GM23338 (cell line): ENCODE results near the gene RTL1. TPM values are rescaled to one million over a fixed set of nuclear protein-coding genes. Genes with fewer than 3 reads are reported as not detected.

ENCODE experiments used
- ATAC-seq: fragments of 200-7000 bp; cut with Tn5 transposase; 3 replicates; pipeline ENCODE4 v1.9.1; 2020
- DNase-seq: peaks from one replicate; pipeline ENCODE4 v3.0.0-alpha.2; 2015; ENCODE audit warnings: low spot score
- H2AFZ ChIP-seq: fragments of 200-600 bp; sonication (generic); 2 replicates; pipeline ENCODE4 v1.8.0; 2016; ENCODE audit warnings: antibody characterized with exemption, mild to moderate bottlenecking, moderate library complexity
- H3F3A ChIP-seq: fragments of 200-600 bp; sonication (generic); replicated peaks from 2 replicates; pipeline ENCODE4 v1.8.0; 2017; ENCODE audit warnings: antibody characterized with exemption, mixed run types, low read depth
- H3K27ac ChIP-seq: fragments of 200-600 bp; sonication (generic); 2 replicates; pipeline ENCODE4 v1.6.1; 2016; ENCODE audit warnings: low read depth
- H3K27me3 ChIP-seq: fragments of 200-600 bp; sonication (generic); 2 replicates; pipeline ENCODE4 v1.8.0; 2016; ENCODE audit warnings: mild to moderate bottlenecking, mixed run types, moderate library complexity; ENCODE audit not compliant: insufficient read depth
- H3K36me3 ChIP-seq: fragments of 200-600 bp; sonication (generic); 2 replicates; pipeline ENCODE4 v1.8.0; 2016; ENCODE audit warnings: mild to moderate bottlenecking; ENCODE audit not compliant: insufficient read depth
- H3K4me1 ChIP-seq: fragments of 200-600 bp; sonication (generic); 2 replicates; pipeline ENCODE4 v1.8.0; 2016; ENCODE audit warnings: mild to moderate bottlenecking, moderate library complexity; ENCODE audit not compliant: insufficient read depth
- H3K4me2 ChIP-seq: fragments of 200-600 bp; sonication (generic); 2 replicates; pipeline ENCODE4 v1.7.1; 2017; ENCODE audit warnings: mixed run types
- H3K4me3 ChIP-seq: fragments of 200-600 bp; sonication (generic); 2 replicates; pipeline ENCODE4 v1.6.1; 2016; ENCODE audit warnings: mixed run types
- H3K79me2 ChIP-seq: fragments of 200-600 bp; sonication (generic); replicated peaks from 2 replicates; pipeline ENCODE4 v1.8.0; 2017; ENCODE audit warnings: mild to moderate bottlenecking; ENCODE audit not compliant: insufficient read depth
- H3K9me2 ChIP-seq: fragments of 200-600 bp; sonication (generic); 2 replicates; pipeline ENCODE4 v1.8.0; 2017; ENCODE audit not compliant: insufficient read depth
- H4K20me1 ChIP-seq: fragments of 200-600 bp; sonication (generic); replicated peaks from 2 replicates; pipeline ENCODE4 v1.8.0; 2017; ENCODE audit warnings: mild to moderate bottlenecking; ENCODE audit not compliant: insufficient read depth
- H3K27ac Mint-ChIP-seq: 2 replicates; pipeline ENCODE4 v1.8.0; 2020; ENCODE audit warnings: inconsistent platforms, mild to moderate bottlenecking, moderate library complexity, mixed read lengths
- H3K27me3 Mint-ChIP-seq: 3 replicates; pipeline ENCODE4 v1.8.0; 2022; ENCODE audit warnings: low read depth, mild to moderate bottlenecking, moderate library complexity, mixed read lengths, inconsistent platforms; ENCODE audit not compliant: insufficient read depth, poor library complexity
- H3K36me3 Mint-ChIP-seq: 3 replicates; pipeline ENCODE4 v1.8.0; 2021; ENCODE audit warnings: low read depth, mild to moderate bottlenecking, inconsistent platforms, moderate library complexity, mixed read lengths
- H3K4me1 Mint-ChIP-seq: 3 replicates; pipeline ENCODE4 v1.8.0; 2020; ENCODE audit warnings: mild to moderate bottlenecking, inconsistent platforms, mixed read lengths
- H3K4me3 Mint-ChIP-seq: 3 replicates; pipeline ENCODE4 v1.8.0; 2021; ENCODE audit warnings: moderate library complexity, mild to moderate bottlenecking, inconsistent platforms, mixed read lengths
- H3K9me3 Mint-ChIP-seq: 3 replicates; pipeline ENCODE4 v1.8.0; 2020; ENCODE audit warnings: moderate library complexity, mild to moderate bottlenecking, inconsistent platforms, mixed read lengths
- CREB1 ChIP-seq: fragments of 250-450 bp; sonication (Bioruptor Pico); IDR thresholded peaks from 2 replicates; pipeline ENCODE4 v1.5.0; 2020; ENCODE audit warnings: low read depth, mild to moderate bottlenecking, moderate library complexity
- CTCF ChIP-seq, 2 experiments: fragments of 200-600 bp in 1 of 2; sonication (generic) in 1 of 2; conservative IDR thresholded peaks; 2 replicates each; pipeline versions ENCODE4 v1.5.1 to v1.6.1; 2016 to 2017; ENCODE audit warnings: antibody characterized with exemption in 2 of 2, low read depth in 2 of 2, mild to moderate bottlenecking in 2 of 2, moderate library complexity in 1 of 2
- ETS1 ChIP-seq: IDR thresholded peaks from 2 replicates; pipeline ENCODE4 v1.6.1; 2016; ENCODE audit warnings: antibody characterized with exemption
- EZH2 ChIP-seq: fragments of 200-600 bp; sonication (generic); IDR thresholded peaks from one replicate; pipeline ENCODE4 v1.8.0; 2017; ENCODE audit warnings: antibody characterized with exemption, mild to moderate bottlenecking, low read depth; ENCODE audit not compliant: unreplicated experiment
- EZH2phosphoT487 ChIP-seq: fragments of 200-600 bp; sonication (generic); IDR thresholded peaks from one replicate; pipeline ENCODE4 v1.8.1; 2018; ENCODE audit warnings: antibody characterized with exemption; ENCODE audit not compliant: unreplicated experiment
- JUNB ChIP-seq: IDR thresholded peaks from one replicate; pipeline ENCODE4 v1.6.1; 2016; ENCODE audit warnings: antibody characterized with exemption; ENCODE audit not compliant: unreplicated experiment
- NANOG ChIP-seq: IDR thresholded peaks from 2 replicates; pipeline ENCODE4 v1.6.1; 2016; ENCODE audit warnings: antibody characterized with exemption, borderline replicate concordance
- POLR2AphosphoS5 ChIP-seq: IDR thresholded peaks from 2 replicates; pipeline ENCODE4 v1.6.1; 2016; ENCODE audit warnings: antibody characterized with exemption, low read depth
- REST ChIP-seq: IDR thresholded peaks from one replicate; pipeline ENCODE4 v1.6.1; 2018; ENCODE audit warnings: antibody characterized with exemption; ENCODE audit not compliant: unreplicated experiment
- STAT1 ChIP-seq: IDR thresholded peaks from one replicate; pipeline ENCODE4 v1.6.1; 2016; ENCODE audit warnings: antibody characterized with exemption; ENCODE audit not compliant: unreplicated experiment
- ZNF114 ChIP-seq: fragments of 250-450 bp; sonication (Bioruptor Pico); IDR thresholded peaks from 2 replicates; pipeline ENCODE4 v1.5.0; 2020; ENCODE audit warnings: mild to moderate bottlenecking, moderate library complexity
- ZNF331 ChIP-seq: fragments of 250-450 bp; sonication (Bioruptor Pico); IDR thresholded peaks from 2 replicates; pipeline ENCODE4 v1.5.0; 2020; ENCODE audit warnings: low read depth, mild to moderate bottlenecking, moderate library complexity
- ZNF462 ChIP-seq: fragments of 250-450 bp; sonication (Bioruptor Pico); IDR thresholded peaks from 2 replicates; pipeline ENCODE4 v1.5.0; 2020; ENCODE audit warnings: mild to moderate bottlenecking, moderate library complexity
- polyA plus RNA-seq: library from polyadenylated mRNA; unstranded; fragments of >200 nt; fragmentation: Nextera tagmentation; extraction: Ambion mirVana; gene quantifications from 2 replicates; pipeline ENCODE4 v1.2.1, GENCODE V29; 2016
- total RNA-seq: library from RNA; depleted of rRNA; stranded (reverse); fragments of >200 nt; shearing (Covaris generic); gene quantifications from 2 replicates; pipeline ENCODE4 v1.2.3, GENCODE V29; 2014

RTL1 gene
- total and polyA plus RNA-seq, 2 experiments from 2014 or later: not detected

- DNase-seq (no peak), ATAC-seq (no peak)
- Histone ChIP-seq H4K20me1 (no peaks in the 10 kb centered on the region), H3K4me1 (no peaks in the 10 kb centered on the region), H3K4me2 (no peak overlapping the region), H3K4me3 (no peak overlapping the region), H3K27ac (no peak overlapping the region), H3K36me3 (no peaks in the 10 kb centered on the region; the same call in 1 of the 2 replicates), H3K27me3 (no peaks in the 10 kb centered on the region), H3K9me2 (0 out of 2 replicates have a peak, but pooled peaks cover 6% of the 10 kb centered on the region), H2AFZ (no peak overlapping the region), H3K79me2 (no peaks in the 10 kb centered on the region), H3F3A (no peaks in the 10 kb centered on the region)
- Mint-ChIP-seq H3K36me3 (no peaks in the 10 kb centered on the region), H3K9me3 (peaks cover 9% of the 10 kb centered on the region), H3K27me3 (peaks cover 15% of the 10 kb centered on the region), H3K4me3 (no peak overlapping the region), H3K27ac (no peak overlapping the region), H3K4me1 (no peaks in the 10 kb centered on the region)
- TF ChIP-seq EZH2phosphoT487 (no peak), ZNF331 (CRISPR knock-in tag) (no peak), REST (no peak), JUNB (no peak), NANOG (no peak), EZH2 (no peak), CREB1 (CRISPR knock-in tag) (no peak), STAT1 (no peak), ZNF462 (CRISPR knock-in tag) (no peak), ZNF114 (CRISPR knock-in tag) (no peak), POLR2AphosphoS5 (no peak), ETS1 (no peak), CTCF (conservative IDR thresholded peaks at IDR 0.05; ENCODE audit: low read depth in 2 of 2) (no peak)
These were observed 39.3 kb downstream of the RTL1 start for GRCh38 chr14:100864206-100864605.
